Left lung (tissue), 10 donors: ENCODE data around the gene FGF2. TPM values are rescaled to one million over a fixed set of nuclear protein-coding genes. Genes with fewer than 3 reads are reported as not detected.

Experiments
- ATAC-seq: fragments of 200-7000 bp; cut with Tn5 transposase; one replicate; pipeline ENCODE4 v1.9.1; 2020; ENCODE audit warnings: moderate library complexity
- DNase-seq, 4 donors: peaks; one replicate each; pipeline ENCODE4 v3.0.0-alpha.2; 2013 to 2020
- H3K27ac ChIP-seq, 2 donors: fragments of 200-600 bp; sonication (generic) in 1 of 2; one replicate each; pipeline versions ENCODE4 v1.5.0 to v1.8.0; 2020 to 2021
- H3K27me3 ChIP-seq, 2 donors: fragments of 200-600 bp; sonication (generic) in 1 of 2; one replicate each; pipeline versions ENCODE4 v1.5.0 to v1.8.0; 2020 to 2021
- H3K36me3 ChIP-seq, 2 donors: fragments of 200-600 bp; sonication (generic) in 1 of 2; one replicate each; pipeline versions ENCODE4 v1.5.0 to v1.8.0; 2020 to 2021
- H3K4me1 ChIP-seq, 2 donors: fragments of 200-600 bp; one replicate each; pipeline ENCODE4 v1.8.0; 2021
- H3K4me3 ChIP-seq, 2 donors: fragments of 200-600 bp; sonication (generic) in 1 of 2; one replicate each; pipeline versions ENCODE4 v1.5.0 to v1.8.0; 2020 to 2021; ENCODE audit warnings: mild to moderate bottlenecking in 1 of 2
- H3K9me3 ChIP-seq, 2 donors: fragments of 200-600 bp; sonication (generic) in 1 of 2; one replicate each; pipeline versions ENCODE4 v1.5.0 to v1.8.0; 2020 to 2021
- intact Hi-C, 2 donors: fragments of 100-400 bp; cut with DNase I; formaldehyde crosslinking; loops; one replicate each; pipeline versions ENCODE4 v1.11.2 to v1.14.2; 2022
- polyA plus RNA-seq, 6 donors: library from polyadenylated mRNA; unstranded; fragments of 120-200 nt; gene quantifications; one replicate each; pipeline ENCODE4 v1.2.1, GENCODE V29; 2013; ENCODE audit not compliant: insufficient read length in 6 of 6
- total RNA-seq, 2 donors: library from RNA; stranded (reverse); fragmentation: NEBNext Ultra II Directional; extraction: Animal tissue kit (Norgen Biotek cat#: 25700); gene quantifications; one replicate each; pipeline ENCODE4 v1.2.1, GENCODE V29; 2021
- TF ChIP-seq, protein P1 (sequence below), 2 donors: fragments of 200-600 bp; sonication (generic) in 1 of 2; IDR thresholded peaks; one replicate each; pipeline versions ENCODE4 v1.5.0 to v1.8.0; 2021; ENCODE audit warnings: antibody characterized with exemption in 2 of 2
- donor health status: DM: no; HTN: yes; CAD: no.
- donor health status: DM: no; HTN: no; CAD: no.

FGF2 gene
- total and polyA plus RNA-seq, 8 donors = 6.5 to 14.7 (median 7.2) TPM

DNA sequence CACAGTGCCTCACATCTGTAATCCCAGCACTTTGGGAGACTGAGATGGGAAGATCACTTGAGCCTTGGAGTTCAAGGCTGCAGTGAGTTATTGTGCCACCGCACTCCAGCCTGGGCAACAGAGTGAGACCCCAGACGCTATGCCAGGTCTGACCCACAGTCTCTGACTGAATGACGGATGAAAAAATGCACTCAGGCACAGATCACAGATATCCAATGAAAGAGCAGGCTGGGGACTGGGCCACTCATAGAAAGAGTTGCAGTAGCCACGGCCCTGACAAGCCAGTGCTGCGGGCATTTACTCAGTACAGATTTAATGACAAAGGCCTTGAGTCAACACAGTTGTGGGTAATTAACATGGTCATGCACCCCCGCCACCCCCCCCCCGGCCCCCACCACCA lies 73.1 kb downstream of the FGF2 start:
- Histone ChIP-seq H3K36me3 (no peaks in the 10 kb centered on the region), H3K4me1 (no peaks in the 10 kb centered on the region), H3K27me3 (no peaks in the 10 kb centered on the region), H3K27ac (no peak overlapping the region), H3K4me3 (no peak overlapping the region), H3K9me3 (no peaks in the 10 kb centered on the region)
- no peak for ATAC-seq
- intact Hi-C loops = no loop called here
- TF ChIP-seq, protein P1, sequence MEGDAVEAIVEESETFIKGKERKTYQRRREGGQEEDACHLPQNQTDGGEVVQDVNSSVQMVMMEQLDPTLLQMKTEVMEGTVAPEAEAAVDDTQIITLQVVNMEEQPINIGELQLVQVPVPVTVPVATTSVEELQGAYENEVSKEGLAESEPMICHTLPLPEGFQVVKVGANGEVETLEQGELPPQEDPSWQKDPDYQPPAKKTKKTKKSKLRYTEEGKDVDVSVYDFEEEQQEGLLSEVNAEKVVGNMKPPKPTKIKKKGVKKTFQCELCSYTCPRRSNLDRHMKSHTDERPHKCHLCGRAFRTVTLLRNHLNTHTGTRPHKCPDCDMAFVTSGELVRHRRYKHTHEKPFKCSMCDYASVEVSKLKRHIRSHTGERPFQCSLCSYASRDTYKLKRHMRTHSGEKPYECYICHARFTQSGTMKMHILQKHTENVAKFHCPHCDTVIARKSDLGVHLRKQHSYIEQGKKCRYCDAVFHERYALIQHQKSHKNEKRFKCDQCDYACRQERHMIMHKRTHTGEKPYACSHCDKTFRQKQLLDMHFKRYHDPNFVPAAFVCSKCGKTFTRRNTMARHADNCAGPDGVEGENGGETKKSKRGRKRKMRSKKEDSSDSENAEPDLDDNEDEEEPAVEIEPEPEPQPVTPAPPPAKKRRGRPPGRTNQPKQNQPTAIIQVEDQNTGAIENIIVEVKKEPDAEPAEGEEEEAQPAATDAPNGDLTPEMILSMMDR (IDR thresholded peaks at IDR 0.05) = no peak
- no peak for DNase-seq

DNA sequence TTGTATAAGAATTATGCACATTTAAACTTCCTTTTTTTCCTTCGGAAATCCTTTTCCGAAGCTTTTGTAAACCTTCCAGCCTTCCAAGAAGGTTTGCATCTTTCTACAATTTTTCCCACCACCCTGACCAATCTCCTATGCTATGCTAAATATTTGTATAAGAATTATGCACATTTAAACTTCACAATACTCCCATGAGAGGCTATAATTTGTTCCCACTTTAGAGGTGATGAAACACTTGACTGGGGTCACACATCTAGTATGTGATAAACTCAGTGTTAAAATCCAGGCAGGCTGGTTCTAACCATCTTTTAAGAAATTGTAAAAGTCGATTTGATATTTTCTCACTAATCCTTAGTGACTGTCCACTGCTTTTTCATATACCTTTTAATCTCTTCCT lies 73.7 kb downstream of the FGF2 start:
- intact Hi-C loops = no loop called here
- DNase-seq (no peak), ATAC-seq (no peak)
- H3K27me3 ChIP-seq = no peaks in the 10 kb centered on the region
- no peaks in the 10 kb centered on the region for H3K4me1 ChIP-seq
- H3K4me3 ChIP-seq = no peak overlapping the region
- no peak overlapping the region for H3K27ac ChIP-seq
- TF ChIP-seq, protein P1 (IDR thresholded peaks at IDR 0.05) = no peak
- no peaks in the 10 kb centered on the region for H3K9me3 ChIP-seq
- H3K36me3 ChIP-seq = no peaks in the 10 kb centered on the region

DNA sequence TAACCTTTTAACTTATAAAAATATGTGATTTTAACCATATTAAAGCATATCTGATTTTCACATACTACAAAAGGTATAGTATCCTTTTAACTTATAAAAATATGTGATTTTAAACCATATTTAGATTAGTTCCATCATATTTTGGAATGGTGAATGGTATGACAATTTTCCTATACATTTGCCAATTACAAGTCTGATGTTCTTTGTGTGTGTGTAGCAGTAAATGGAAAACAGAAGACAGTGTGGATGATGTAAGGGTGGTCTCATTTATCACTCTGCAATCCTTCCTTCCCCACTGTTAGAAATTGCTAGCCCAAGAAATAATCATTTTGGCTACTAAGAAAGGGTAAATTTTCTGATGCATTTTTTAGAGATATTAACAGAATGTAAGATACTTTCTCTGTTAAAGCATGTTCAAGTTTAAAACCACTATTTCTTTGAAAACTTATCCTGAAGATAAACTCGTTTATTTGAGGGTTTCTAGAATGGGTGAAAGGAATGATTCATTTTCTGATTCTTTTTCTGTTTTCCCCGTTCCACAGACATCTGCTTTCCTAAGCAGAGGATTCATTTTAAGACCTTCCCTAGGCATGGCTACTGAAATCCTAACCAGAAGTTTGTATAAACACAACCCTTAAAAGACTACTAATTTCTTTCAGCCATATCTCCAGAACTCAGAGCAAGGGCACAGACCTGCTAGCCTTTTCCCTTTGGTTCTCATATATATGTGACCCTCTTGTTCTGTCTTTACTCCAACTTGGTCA lies 74.8 kb downstream of the FGF2 start:
- Histone ChIP-seq H3K4me3 (no peak overlapping the region), H3K9me3 (no peaks in the 10 kb centered on the region), H3K36me3 (no peaks in the 10 kb centered on the region), H3K27me3 (no peaks in the 10 kb centered on the region), H3K4me1 (no peaks in the 10 kb centered on the region), H3K27ac (no peak overlapping the region)
- TF ChIP-seq, protein P1 (IDR thresholded peaks at IDR 0.05) = no peak
- intact Hi-C loops = no loop called here
- no peak for DNase-seq
- ATAC-seq = no peak

DNA sequence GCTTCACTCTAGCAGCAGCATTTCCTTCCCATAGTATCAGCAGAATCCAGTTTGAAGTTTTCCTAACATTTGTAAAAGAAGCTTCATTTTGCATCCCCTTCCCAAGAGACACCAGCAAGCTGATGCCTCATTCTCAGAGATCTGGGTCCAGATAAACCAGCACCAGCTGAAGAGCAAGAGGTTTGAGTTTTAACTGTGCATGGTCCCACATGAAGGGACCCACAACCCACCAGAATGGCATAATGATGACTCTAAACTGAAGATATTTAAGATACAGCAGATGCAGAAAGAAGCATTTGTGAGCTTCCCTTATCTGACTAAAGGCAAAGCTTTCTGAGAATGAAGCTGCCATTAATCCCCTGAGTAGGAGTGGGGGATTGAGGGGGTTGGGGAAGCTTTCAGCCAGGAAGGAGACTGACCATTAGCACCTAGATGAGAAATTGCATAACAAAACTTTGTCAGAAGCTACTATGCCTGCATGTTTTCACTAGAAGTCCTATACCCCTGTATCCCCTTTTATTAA lies 77.2 kb downstream of the FGF2 start:
- DNase-seq = no peak
- Histone ChIP-seq H3K4me1 (no peaks in the 10 kb centered on the region), H3K27ac (no peak overlapping the region), H3K27me3 (no peaks in the 10 kb centered on the region), H3K4me3 (no peak overlapping the region), H3K9me3 (no peaks in the 10 kb centered on the region), H3K36me3 (no peaks in the 10 kb centered on the region)
- TF ChIP-seq, protein P1 (IDR thresholded peaks at IDR 0.05) = no peak
- intact Hi-C loops = no loop called here
- no peak for ATAC-seq

DNA sequence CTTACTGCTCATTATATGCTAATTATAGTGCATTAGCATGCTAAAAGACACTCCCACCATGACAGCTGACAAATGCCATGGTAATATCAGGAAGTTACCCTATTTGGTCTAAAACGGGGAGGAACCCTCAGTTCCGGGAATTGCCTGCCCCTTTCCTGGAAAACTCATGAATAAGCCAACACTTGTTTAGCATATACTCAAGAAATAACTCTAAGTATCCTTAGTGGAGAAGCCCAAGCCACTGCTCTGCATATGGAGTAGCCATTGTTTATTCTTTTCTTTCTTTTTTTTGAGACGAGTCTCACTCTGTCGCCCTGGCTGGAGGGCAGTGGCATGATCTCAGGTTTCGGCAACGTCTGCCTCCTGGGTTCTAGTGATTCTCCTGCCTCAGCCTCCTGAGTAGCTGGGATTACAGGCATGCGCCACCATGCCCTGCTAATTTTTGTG lies 80.3 kb downstream of the FGF2 start:
- intact Hi-C loops = no loop called here
- TF ChIP-seq, protein P1 (IDR thresholded peaks at IDR 0.05) = no peak
- Histone ChIP-seq H3K27me3 (no peaks in the 10 kb centered on the region), H3K4me1 (no peaks in the 10 kb centered on the region), H3K36me3 (no peaks in the 10 kb centered on the region), H3K9me3 (no peaks in the 10 kb centered on the region), H3K4me3 (no peak overlapping the region), H3K27ac (no peak overlapping the region)
- ATAC-seq = no peak
- no peak for DNase-seq
